Activated CD4-positive, alpha-beta memory T cell treated with anti-CD3 and anti-CD28 coated beads, Interleukin-2, amount 10 ng/mL, durations not matched to agents 7 days and 5 days (primary cell): ENCODE results near the gene BTBD9. TPM values are rescaled to one million over a fixed set of nuclear protein-coding genes. Genes with fewer than 3 reads are reported as not detected.

Experiments used
- CTCF ChIA-PET: fragments of 350-600 bp; sonication (Branson Sonifier 250); formaldehyde crosslinking; loops from one replicate; lab custom pipeline; 2021; ENCODE audit warnings: antibody characterized with exemption, inconsistent platforms; lab: Charles Lee
- POLR2A ChIA-PET: fragments of 350-600 bp; sonication (Branson Sonifier 250); formaldehyde crosslinking; loops from one replicate; lab custom pipeline; 2021; ENCODE audit warnings: antibody characterized with exemption; lab: Charles Lee
- DNase-seq: peaks from one replicate; pipeline ENCODE4 v3.0.0-alpha.2; 2020
- H3K27ac Mint-ChIP-seq: one replicate; pipeline ENCODE4 v1.8.0; 2021; ENCODE audit warnings: mild to moderate bottlenecking, mixed read lengths
- H3K27me3 Mint-ChIP-seq: one replicate; pipeline ENCODE4 v1.8.0; 2021; ENCODE audit warnings: mixed read lengths
- H3K36me3 Mint-ChIP-seq: one replicate; pipeline ENCODE4 v1.8.0; 2021; ENCODE audit warnings: low read depth, mixed read lengths
- H3K4me1 Mint-ChIP-seq: one replicate; pipeline ENCODE4 v1.8.0; 2021; ENCODE audit warnings: mixed read lengths
- H3K4me3 Mint-ChIP-seq: one replicate; pipeline ENCODE4 v1.8.0; 2021; ENCODE audit warnings: mild to moderate bottlenecking, mixed read lengths
- H3K9me3 Mint-ChIP-seq: one replicate; pipeline ENCODE4 v1.8.0; 2021; ENCODE audit warnings: mixed read lengths
- total RNA-seq, 2 experiments: library from RNA; stranded (reverse); gene quantifications; one replicate each; pipeline ENCODE4 v1.2.3, GENCODE V29; 2021

BTBD9 gene
- total RNA-seq, 2 experiments from 2014 or later = 14.7 to 16.1 TPM

DNA sequence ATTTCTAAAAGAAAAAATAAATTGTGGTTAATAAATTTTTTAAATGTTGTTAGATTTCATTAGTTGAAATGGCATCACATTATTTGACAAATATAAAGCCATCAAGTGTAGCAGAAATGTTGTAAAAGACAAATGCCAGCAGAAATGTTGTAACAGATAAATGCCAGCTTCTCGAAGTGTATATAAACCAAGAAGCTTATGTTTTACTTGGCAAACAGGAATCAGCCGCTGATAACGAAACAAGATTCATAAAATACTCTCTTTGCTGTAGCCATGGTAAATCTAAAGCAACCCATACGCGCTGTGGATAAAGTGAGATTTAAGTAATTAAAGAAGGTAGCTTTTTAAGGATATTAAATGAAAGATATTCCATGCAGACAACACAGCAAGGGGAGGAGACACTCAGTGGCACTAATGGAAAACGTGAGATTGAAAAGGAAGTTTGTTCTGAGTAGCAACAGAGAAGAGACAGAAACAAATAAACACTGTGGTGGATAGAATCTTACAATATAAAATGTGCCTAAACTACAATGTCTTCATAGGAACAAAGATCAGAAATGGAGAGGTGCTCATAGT lies 29.6 kb downstream of the BTBD9 start:
- ChIA-PET CTCF (interaction anchor here (1.4 kb wide), 1 partner anchor 11 kb away, joined by 3 read pairs; no protein-coding TSS in a partner anchor), POLR2A (no interaction called here)
- no peak overlapping the region for H3K27ac Mint-ChIP-seq
- no peaks in the 10 kb centered on the region for H3K4me1 Mint-ChIP-seq
- no peak for DNase-seq
- no peaks in the 10 kb centered on the region for H3K9me3 Mint-ChIP-seq
- H3K27me3 Mint-ChIP-seq = no peaks in the 10 kb centered on the region
- H3K4me3 Mint-ChIP-seq = no peak overlapping the region
- no peaks in the 10 kb centered on the region for H3K36me3 Mint-ChIP-seq

DNA sequence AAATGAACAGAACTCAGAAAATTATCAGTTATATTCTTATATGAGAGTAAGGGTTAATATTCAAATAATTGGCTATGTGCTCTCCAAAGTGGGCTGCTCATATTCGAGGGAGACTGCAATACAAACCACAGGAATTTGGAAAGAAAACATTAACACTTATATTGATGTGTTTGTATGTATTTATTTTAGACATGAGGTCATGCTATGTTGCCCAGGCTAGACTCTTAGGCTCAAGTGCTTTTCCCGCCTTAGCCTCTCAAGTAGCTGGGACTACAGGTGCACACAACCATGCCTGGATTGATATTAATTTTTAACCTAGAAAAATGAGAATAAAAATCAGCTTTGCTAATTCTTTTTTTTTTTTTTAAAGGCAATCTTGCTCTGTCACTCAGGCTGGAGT lies 35.0 kb downstream of the BTBD9 start:
- CTCF ChIA-PET = no interaction called here
- Mint-ChIP-seq H3K36me3 (no peaks in the 10 kb centered on the region), H3K27ac (no peak overlapping the region), H3K4me1 (no peaks in the 10 kb centered on the region), H3K4me3 (no peak overlapping the region), H3K9me3 (no peaks in the 10 kb centered on the region), H3K27me3 (no peaks in the 10 kb centered on the region)
- no peak for DNase-seq
- POLR2A ChIA-PET = no interaction called here

DNA sequence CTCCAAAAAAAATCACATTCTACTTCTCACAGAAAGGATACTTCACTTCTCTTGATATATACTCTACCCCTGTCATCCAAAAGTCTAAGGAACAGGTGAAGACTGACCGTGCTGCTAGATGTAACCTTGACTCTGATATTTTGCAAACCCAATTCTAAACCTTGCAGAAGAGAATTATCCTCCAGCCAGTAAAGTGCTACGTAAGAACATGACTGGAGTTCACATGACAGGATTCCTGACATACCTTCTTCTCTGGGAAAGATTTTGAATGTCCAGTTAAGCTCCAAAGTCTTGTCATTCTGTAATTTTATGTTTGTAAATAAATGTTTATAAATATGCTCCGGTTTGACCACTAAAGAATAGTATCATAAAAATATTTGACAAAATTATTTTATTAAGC lies 35.8 kb downstream of the BTBD9 start:
- POLR2A ChIA-PET = no interaction called here
- no peaks in the 10 kb centered on the region for H3K36me3 Mint-ChIP-seq
- CTCF ChIA-PET = no interaction called here
- H3K4me1 Mint-ChIP-seq = no peaks in the 10 kb centered on the region
- no peak overlapping the region for H3K27ac Mint-ChIP-seq
- H3K27me3 Mint-ChIP-seq = no peaks in the 10 kb centered on the region
- DNase-seq = no peak
- no peak overlapping the region for H3K4me3 Mint-ChIP-seq
- H3K9me3 Mint-ChIP-seq = no peaks in the 10 kb centered on the region

DNA sequence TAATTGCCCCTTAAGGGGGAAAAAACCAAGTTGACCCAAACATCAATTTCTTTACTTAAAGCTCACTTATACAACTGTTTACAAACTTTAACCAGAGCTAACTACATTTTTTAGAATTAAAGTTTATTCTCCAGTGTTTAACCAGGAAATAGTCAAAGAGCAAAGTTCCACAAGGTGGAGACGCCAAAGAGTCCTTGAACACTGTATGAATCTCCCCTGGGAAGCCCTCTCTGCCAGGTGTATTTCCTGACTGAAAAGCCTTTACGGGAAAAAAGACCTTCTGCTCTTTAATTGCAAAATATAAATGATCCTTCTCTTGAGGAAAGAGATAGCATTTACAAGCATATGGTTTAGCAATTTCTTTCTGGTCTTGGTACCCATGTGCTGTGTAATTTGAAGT lies 36.2 kb downstream of the BTBD9 start:
- H3K4me3 Mint-ChIP-seq = no peak overlapping the region
- POLR2A ChIA-PET = no interaction called here
- no peaks in the 10 kb centered on the region for H3K9me3 Mint-ChIP-seq
- CTCF ChIA-PET = no interaction called here
- H3K36me3 Mint-ChIP-seq = no peaks in the 10 kb centered on the region
- no peaks in the 10 kb centered on the region for H3K27me3 Mint-ChIP-seq
- H3K4me1 Mint-ChIP-seq = no peaks in the 10 kb centered on the region
- no peak for DNase-seq
- no peak overlapping the region for H3K27ac Mint-ChIP-seq

DNA sequence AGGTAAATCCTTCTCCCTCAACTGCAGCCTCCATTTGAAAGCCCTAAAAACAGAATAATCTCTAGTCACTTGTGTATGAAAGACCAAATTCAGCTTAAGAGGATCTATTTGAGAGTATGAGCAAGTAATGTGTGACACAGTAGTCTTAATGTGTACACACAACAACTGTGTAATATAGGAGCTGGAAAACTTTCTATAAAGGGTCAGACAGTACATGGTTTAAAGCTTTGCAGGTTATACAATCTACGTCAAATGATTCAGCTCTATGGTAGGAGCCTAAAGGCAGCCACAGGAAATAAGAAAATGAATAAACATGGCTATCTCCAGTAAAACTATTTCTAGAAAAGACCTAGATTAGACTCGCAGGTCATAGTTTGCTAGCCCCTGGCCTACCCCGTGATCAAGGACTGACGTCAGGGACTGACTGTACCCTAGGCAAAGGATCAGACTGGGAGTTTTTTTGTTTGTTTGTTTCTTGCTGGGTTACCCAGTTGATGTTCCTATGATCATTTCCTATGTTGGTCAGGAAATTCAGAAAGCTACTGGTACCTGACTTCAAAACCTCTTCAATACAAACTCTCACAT lies 39.7 kb downstream of the BTBD9 start:
- POLR2A ChIA-PET = interaction anchor here (0.8 to 1.2 kb wide), 2 partner anchors 12 to 90 kb away, joined by 3 read pairs; no protein-coding TSS in a partner anchor
- Mint-ChIP-seq H3K4me3 (no peak overlapping the region), H3K9me3 (no peaks in the 10 kb centered on the region), H3K4me1 (no peaks in the 10 kb centered on the region), H3K27me3 (no peaks in the 10 kb centered on the region), H3K27ac (no peak overlapping the region), H3K36me3 (peaks cover 6% of the 10 kb centered on the region)
- CTCF ChIA-PET = interaction anchor here (1.2 to 1.8 kb wide), 2 partner anchors 8 to 12 kb away, joined by 3 to 4 read pairs; no protein-coding TSS in a partner anchor
- no peak for DNase-seq

DNA sequence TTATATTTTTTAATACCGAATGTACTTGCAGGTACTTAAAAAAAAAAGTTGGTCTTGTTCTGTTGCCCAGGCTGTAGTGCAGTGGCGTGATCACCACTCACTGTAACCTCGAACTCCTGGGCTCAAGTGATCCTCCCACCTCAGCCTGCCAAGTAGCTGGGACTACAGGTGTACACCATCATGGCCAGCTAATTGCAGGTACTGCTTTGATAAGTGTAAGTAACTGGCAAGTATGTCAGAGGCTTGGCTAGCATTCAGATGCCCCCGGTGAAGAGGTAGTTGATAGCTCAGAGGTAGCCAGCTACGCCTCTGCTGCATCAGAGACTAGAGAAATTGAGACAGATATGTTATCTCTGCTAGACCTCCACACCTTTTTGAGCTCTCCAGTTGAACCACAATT lies 40.5 kb downstream of the BTBD9 start:
- Mint-ChIP-seq H3K27ac (no peak overlapping the region), H3K4me3 (no peak overlapping the region), H3K36me3 (peaks cover 10% of the 10 kb centered on the region), H3K9me3 (no peaks in the 10 kb centered on the region), H3K27me3 (no peaks in the 10 kb centered on the region), H3K4me1 (no peaks in the 10 kb centered on the region)
- ChIA-PET CTCF (interaction anchor here (1.0 to 1.8 kb wide), 2 partner anchors 11 kb away, joined by 3 to 4 read pairs; no protein-coding TSS in a partner anchor), POLR2A (interaction anchor here (1.2 kb wide), 1 partner anchor 11 kb away, joined by 3 read pairs; no protein-coding TSS in a partner anchor)
- no peak for DNase-seq

DNA sequence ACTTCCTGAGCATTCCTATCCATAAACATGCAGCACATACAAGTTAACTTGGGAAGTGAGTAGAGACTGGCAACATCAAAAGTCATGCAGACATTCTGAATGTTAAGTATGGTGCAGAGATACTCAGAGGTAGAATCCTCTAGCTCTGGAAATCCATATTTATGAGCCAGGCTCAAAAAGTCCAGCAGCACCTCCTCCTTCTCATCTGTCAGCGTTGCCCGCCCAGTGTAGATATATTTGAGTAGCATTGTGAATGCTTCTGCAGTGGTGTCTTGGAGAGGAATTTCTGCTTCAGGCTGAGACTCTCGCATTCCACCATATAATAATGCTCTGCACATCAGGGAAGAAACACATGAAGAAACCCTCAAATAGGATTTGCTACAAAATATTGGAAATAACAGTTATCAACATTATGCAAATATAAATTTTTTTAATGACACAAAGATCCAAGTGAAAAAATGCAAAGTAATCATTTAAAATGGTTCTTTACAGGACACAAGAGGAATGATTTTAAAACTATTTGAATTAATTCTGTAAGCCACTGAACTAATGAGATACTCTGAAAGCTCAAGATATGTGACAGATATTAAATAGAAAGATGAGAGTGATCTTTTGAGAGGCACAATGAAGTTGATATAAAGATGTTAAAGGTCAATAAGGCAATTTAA lies 45.6 kb downstream of the BTBD9 start:
- DNase-seq = no peak
- Mint-ChIP-seq H3K27ac (no peak overlapping the region), H3K4me1 (peaks cover 4% of the 10 kb centered on the region), H3K27me3 (no peaks in the 10 kb centered on the region), H3K9me3 (no peaks in the 10 kb centered on the region), H3K36me3 (peaks cover 19% of the 10 kb centered on the region), H3K4me3 (no peak overlapping the region)
- ChIA-PET POLR2A (no interaction called here), CTCF (no interaction called here)

DNA sequence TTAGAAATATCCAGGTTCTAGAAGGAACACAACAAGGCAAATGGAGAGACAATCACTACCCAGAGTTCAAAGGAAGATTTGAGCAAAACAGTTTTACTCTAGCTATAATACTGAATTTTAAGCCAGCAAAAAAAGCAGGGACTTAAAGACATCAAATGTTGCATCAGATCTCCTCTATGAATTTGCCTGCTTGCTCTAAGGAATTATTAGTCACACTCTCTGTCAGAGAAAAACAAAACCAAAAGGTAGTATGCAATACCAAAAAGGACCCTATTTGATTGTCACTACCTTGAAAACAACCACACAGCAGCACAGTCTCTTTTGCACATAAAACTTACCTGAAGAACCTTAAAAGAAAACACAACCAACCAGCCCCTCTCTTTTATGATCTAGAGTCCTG lies 46.3 kb downstream of the BTBD9 start:
- Mint-ChIP-seq H3K36me3 (peaks cover 19% of the 10 kb centered on the region), H3K4me3 (no peak overlapping the region), H3K9me3 (no peaks in the 10 kb centered on the region), H3K27ac (no peak overlapping the region), H3K27me3 (no peaks in the 10 kb centered on the region), H3K4me1 (peaks cover 4% of the 10 kb centered on the region)
- DNase-seq = no peak
- ChIA-PET CTCF (no interaction called here), POLR2A (no interaction called here)

DNA sequence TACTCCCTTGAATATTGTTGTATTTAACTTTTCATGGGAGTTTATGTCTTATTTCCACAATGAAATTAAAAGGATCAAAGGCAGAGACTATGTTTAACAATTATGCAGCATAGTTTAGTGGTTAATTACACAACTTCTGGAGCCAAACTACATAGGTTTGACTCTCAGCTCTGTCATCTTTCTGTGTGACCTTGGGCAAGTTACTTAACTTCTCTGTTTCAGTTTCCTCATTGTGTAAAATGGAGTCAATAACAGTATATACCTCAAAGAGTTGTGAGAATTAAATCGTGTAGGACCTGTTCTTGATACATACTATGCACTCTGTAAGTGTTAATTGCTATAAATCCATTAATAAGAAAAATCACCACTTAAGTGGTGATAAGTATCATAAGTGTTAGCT lies 48.3 kb downstream of the BTBD9 start:
- H3K36me3 Mint-ChIP-seq = peaks cover 17% of the 10 kb centered on the region
- H3K4me1 Mint-ChIP-seq = peaks cover 4% of the 10 kb centered on the region
- H3K4me3 Mint-ChIP-seq = no peak overlapping the region
- H3K27ac Mint-ChIP-seq = no peak overlapping the region
- H3K27me3 Mint-ChIP-seq = no peaks in the 10 kb centered on the region
- DNase-seq = no peak
- H3K9me3 Mint-ChIP-seq = no peaks in the 10 kb centered on the region
- ChIA-PET POLR2A (no interaction called here), CTCF (interaction anchor here (1.2 kb wide), 1 partner anchor 9 kb away, joined by 3 read pairs; no protein-coding TSS in a partner anchor)

DNA sequence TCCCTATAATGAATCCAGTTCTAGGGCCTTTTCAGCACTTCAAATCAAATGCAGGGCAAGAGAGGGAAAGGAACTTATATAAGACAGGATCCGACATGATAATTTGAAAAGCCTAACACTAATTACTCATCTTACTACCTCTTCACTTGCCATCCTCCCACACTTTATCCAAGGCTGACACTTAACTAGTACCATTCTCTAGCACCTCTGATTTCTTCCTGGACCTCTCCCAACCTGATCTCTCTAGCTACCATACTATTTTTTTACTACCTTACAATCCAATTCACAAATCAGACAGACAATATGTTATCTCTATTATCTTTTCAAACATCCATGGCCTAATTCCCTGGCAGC lies 50.4 kb downstream of the BTBD9 start:
- ChIA-PET CTCF (no interaction called here), POLR2A (no interaction called here)
- Mint-ChIP-seq H3K36me3 (peaks cover 14% of the 10 kb centered on the region), H3K27ac (no peak overlapping the region), H3K4me1 (peaks cover 4% of the 10 kb centered on the region), H3K4me3 (no peak overlapping the region), H3K27me3 (no peaks in the 10 kb centered on the region), H3K9me3 (no peaks in the 10 kb centered on the region)
- DNase-seq = no peak

DNA sequence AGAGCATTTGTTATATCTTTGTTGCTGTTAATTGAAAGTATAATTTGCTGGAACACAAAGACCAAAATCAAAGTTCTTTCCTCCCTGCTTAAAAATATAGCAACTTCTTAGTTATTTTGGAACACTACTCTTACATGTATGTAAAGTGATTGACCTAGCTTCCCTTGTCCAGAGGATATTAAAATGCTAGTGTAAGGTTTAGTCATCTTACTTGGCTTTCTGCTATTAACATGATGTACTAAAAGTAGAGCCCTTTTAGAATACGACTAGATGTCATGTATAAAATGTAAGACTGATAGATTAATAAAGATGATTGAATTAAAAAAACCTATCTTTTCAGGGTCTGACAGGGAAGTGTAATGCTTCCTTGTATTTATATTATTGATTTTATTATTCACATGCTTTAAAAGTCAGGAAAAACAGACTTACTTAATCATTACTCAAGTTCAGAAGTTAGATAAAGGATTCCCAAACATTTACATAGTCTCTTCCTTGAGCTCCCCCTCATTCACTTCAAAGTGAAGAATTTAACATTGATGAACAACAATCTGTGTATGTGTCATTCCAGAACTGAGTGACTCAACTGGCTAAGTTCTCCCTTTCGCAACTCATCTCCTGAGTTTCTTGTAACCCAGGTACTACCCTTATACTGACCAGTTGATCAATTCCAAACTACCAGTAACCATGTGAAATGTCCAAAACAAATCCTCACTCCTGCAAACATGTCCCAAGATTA lies 50.9 kb downstream of the BTBD9 start:
- H3K27ac Mint-ChIP-seq = no peak overlapping the region
- H3K36me3 Mint-ChIP-seq = peaks cover 14% of the 10 kb centered on the region
- H3K4me1 Mint-ChIP-seq = peaks cover 4% of the 10 kb centered on the region
- H3K27me3 Mint-ChIP-seq = no peaks in the 10 kb centered on the region
- no peak for DNase-seq
- ChIA-PET POLR2A (interaction anchor here (1.3 kb wide), 1 partner anchor 11 kb away, joined by 3 read pairs; no protein-coding TSS in a partner anchor), CTCF (interaction anchor here (1.6 kb wide), 1 partner anchor 11 kb away, joined by 4 read pairs; no protein-coding TSS in a partner anchor)
- no peaks in the 10 kb centered on the region for H3K9me3 Mint-ChIP-seq
- H3K4me3 Mint-ChIP-seq = no peak overlapping the region

DNA sequence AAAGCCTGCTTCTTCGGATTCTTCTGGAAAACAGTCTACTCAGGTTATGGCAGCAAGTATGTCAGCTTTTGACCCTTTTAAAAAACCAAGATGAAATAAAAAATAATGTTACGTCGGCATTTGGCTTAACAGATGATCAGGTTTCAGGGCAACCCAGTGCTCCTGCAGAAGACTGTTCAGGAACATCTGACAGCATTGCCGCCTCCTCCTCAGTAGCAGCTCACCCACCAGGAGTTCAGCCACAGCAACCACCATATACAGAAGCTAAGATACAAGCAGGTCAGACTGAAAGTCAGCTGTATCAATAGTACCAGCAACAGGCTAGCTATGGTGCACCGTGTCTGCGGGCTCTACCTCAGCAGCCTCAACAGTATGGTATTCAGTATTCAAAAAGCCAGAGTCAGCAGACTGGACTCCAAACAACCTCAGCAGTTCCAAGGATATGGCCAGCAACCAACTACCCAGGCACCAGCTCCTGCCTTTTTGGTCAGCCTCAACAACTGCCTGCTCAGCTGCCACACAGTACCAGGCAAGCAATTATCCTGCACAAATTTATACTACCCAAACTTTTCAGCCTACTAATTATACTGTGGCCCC lies 51.9 kb downstream of the BTBD9 start:
- peaks cover 11% of the 10 kb centered on the region for H3K36me3 Mint-ChIP-seq
- H3K27ac Mint-ChIP-seq = no peak overlapping the region
- H3K9me3 Mint-ChIP-seq = no peaks in the 10 kb centered on the region
- CTCF ChIA-PET = interaction anchor here (0.8 to 1.6 kb wide), 3 partner anchors 12 to 17 kb away, joined by 3 to 4 read pairs (median 3); no protein-coding TSS in a partner anchor
- no peaks in the 10 kb centered on the region for H3K4me1 Mint-ChIP-seq
- no peak overlapping the region for H3K4me3 Mint-ChIP-seq
- DNase-seq = no peak
- H3K27me3 Mint-ChIP-seq = no peaks in the 10 kb centered on the region
- POLR2A ChIA-PET = interaction anchor here (1.3 kb wide), 1 partner anchor 12 kb away, joined by 3 read pairs; no protein-coding TSS in a partner anchor
